ENCODE data around the gene ZDHHC5. TPM values are rescaled to one million over a fixed set of nuclear protein-coding genes. Genes with fewer than 3 reads are reported as not detected.

ZDHHC5 gene
- total RNA-seq, 1 experiment from 2014 or later = 65.2 TPM

DNA sequence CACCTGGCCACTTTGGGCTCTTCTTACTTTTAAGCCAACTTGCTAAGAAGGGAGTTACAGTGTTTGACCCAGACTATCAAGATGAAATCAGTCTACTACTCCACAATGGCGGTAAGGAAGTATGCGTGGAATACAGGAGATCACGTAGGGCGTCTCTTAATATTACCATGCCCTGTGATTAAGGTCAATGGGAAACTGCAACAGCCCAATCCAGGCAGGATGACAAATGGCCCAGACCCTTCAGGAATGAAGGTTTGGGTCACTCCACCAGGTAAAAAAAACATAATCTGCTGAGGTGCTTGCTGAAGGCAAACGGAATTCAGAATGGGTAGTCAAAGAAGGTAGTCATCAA lies 17.2 kb upstream of the ZDHHC5 start:
- H3K4me3 Mint-ChIP-seq = peak overlapping the region; percentile 62 to 83
- Histone ChIP-seq H3K79me1 (ENCODE audit: insufficient read depth, low read depth, low read length, poor library complexity, severe bottlenecking) (no peaks in the 10 kb centered on the region), H3K4me2 (ENCODE audit: insufficient read depth, insufficient read length, low read length) (peak overlapping the region; percentile 51), H4K91ac (ENCODE audit: insufficient read length, low read depth, low read length) (no peak overlapping the region), H2BK12ac (ENCODE audit: insufficient read length, low read depth, low read length) (no peak overlapping the region), H2AK5ac (ENCODE audit: insufficient read length, low read length) (no peak overlapping the region), H2AFZ (ENCODE audit: low read length) (no peak overlapping the region), H2BK15ac (ENCODE audit: low read depth, low read length) (no peak overlapping the region), H3K4ac (ENCODE audit: low read depth, low read length) (no peak overlapping the region), H3K14ac (ENCODE audit: insufficient read depth, low read length) (no peak overlapping the region), H4K8ac (replicated peaks; ENCODE audit: insufficient read length, low read depth, low read length) (no peak overlapping the region), H3K4me1 (ENCODE audit: insufficient read depth, low read length) (peaks cover 14% of the 10 kb centered on the region), H3K27ac (ENCODE audit: insufficient read length, low read depth, low read length) (no peak overlapping the region), H3K79me2 (ENCODE audit: insufficient read depth, low read length) (no peaks in the 10 kb centered on the region), H4K5ac (ENCODE audit: insufficient read length, low read depth, low read length) (no peak overlapping the region), H3K27me3 (ENCODE audit: insufficient read depth, low read length) (no peaks in the 10 kb centered on the region; the same call in 1 of the 2 replicates), H3K23me2 (ENCODE audit: insufficient read length, low read depth, low read length, poor library complexity, severe bottlenecking) (peaks cover 16% of the 10 kb centered on the region), H4K20me1 (ENCODE audit: control insufficient read depth, insufficient read depth, insufficient read length) (no peaks in the 10 kb centered on the region), H3T11ph (ENCODE audit: low read length) (no peak overlapping the region), H3K9ac (ENCODE audit: extremely low read depth, insufficient read length, low read length) (no peak overlapping the region), H3K56ac (ENCODE audit: insufficient read length, low read depth, low read length) (no peak overlapping the region), H3K9me3 (ENCODE audit: control insufficient read depth, low read depth, low read length) (no peaks in the 10 kb centered on the region), H2BK120ac (ENCODE audit: low read depth, low read length, poor library complexity, severe bottlenecking) (no peak overlapping the region), H3K23ac (ENCODE audit: insufficient read length, low read depth, low read length) (no peak overlapping the region), H2BK5ac (ENCODE audit: insufficient read length, low read length) (no peak overlapping the region), H3K18ac (ENCODE audit: insufficient read length, low read depth, low read length) (no peak overlapping the region), H2BK20ac (ENCODE audit: low read depth, low read length, poor library complexity, severe bottlenecking) (no peak overlapping the region)
- no peaks in the 10 kb centered on the region for H3K9me3 Mint-ChIP-seq
- DNase-seq = no peak
- TF ChIP-seq, protein P1, sequence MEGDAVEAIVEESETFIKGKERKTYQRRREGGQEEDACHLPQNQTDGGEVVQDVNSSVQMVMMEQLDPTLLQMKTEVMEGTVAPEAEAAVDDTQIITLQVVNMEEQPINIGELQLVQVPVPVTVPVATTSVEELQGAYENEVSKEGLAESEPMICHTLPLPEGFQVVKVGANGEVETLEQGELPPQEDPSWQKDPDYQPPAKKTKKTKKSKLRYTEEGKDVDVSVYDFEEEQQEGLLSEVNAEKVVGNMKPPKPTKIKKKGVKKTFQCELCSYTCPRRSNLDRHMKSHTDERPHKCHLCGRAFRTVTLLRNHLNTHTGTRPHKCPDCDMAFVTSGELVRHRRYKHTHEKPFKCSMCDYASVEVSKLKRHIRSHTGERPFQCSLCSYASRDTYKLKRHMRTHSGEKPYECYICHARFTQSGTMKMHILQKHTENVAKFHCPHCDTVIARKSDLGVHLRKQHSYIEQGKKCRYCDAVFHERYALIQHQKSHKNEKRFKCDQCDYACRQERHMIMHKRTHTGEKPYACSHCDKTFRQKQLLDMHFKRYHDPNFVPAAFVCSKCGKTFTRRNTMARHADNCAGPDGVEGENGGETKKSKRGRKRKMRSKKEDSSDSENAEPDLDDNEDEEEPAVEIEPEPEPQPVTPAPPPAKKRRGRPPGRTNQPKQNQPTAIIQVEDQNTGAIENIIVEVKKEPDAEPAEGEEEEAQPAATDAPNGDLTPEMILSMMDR (conservative IDR thresholded peaks at IDR 0.05) = no peak
- WGBS (ENCODE audit: extremely low coverage, insufficient read length, low lambda C conversion rate) = no CpG with 5 or more reads among the region's 5 CpGs
- H3K27me3 Mint-ChIP-seq (ENCODE audit: low read depth) = peaks cover 45% of the 10 kb centered on the region
- H3K4me1 Mint-ChIP-seq = peaks cover 59 to 79% of the 10 kb centered on the region in 2 experiments
- H3K36me3 Mint-ChIP-seq (ENCODE audit: insufficient read depth in 1 of 3, low read depth in 3 of 3) = peaks cover 0 to 8% (median 5%) of the 10 kb centered on the region in 3 experiments; a peak in 2 of 7 replicates
- no peak overlapping the region for H3K27ac Mint-ChIP-seq

All from H9 (cell line).